Endodermal cell (in vitro differentiated cells): ENCODE results near the gene KCNA10. TPM values are rescaled to one million over a fixed set of nuclear protein-coding genes. Genes with fewer than 3 reads are reported as not detected.
A peak's percentile ranks its signal among the peaks of the same experiment; 100 is the strongest.

Experiments used
- DNase-seq: peaks from one replicate; pipeline ENCODE4 v3.0.0-alpha.2; 2017
- H3K27ac ChIP-seq: 2 replicates; pipeline ENCODE4 v1.5.1; 2013; ENCODE audit warnings: mild to moderate bottlenecking, low read depth, low read length, moderate library complexity
- H3K27me3 ChIP-seq: 2 replicates; pipeline ENCODE4 v1.6.1; 2013; ENCODE audit warnings: mild to moderate bottlenecking, low read length, moderate library complexity; ENCODE audit not compliant: insufficient read depth, control insufficient read depth, poor library complexity, severe bottlenecking
- H3K36me3 ChIP-seq: 2 replicates; pipeline ENCODE4 v1.7.0; 2013; ENCODE audit warnings: mild to moderate bottlenecking, low read length, moderate library complexity; ENCODE audit not compliant: control insufficient read depth, insufficient read depth
- H3K4me1 ChIP-seq: one replicate; pipeline ENCODE4 v1.7.0; 2013; ENCODE audit warnings: low read length; ENCODE audit not compliant: control insufficient read depth, insufficient read depth
- H3K4me3 ChIP-seq: 2 replicates; pipeline ENCODE4 v1.5.1; 2013; ENCODE audit warnings: mild to moderate bottlenecking, low read length, moderate library complexity
- H3K9ac ChIP-seq: 2 replicates; pipeline ENCODE4 v1.6.1; 2013; ENCODE audit warnings: mild to moderate bottlenecking, low read length, moderate library complexity; ENCODE audit not compliant: poor library complexity, severe bottlenecking; ENCODE audit errors: extremely low read depth
- H3K9me3 ChIP-seq: 2 replicates; pipeline ENCODE4 v1.6.1; 2013; ENCODE audit warnings: mild to moderate bottlenecking, low read length, moderate library complexity; ENCODE audit not compliant: control insufficient read depth
- H3K27ac Mint-ChIP-seq: 2 replicates; pipeline ENCODE4 v1.8.0; 2020; ENCODE audit warnings: mixed read lengths
- H3K27me3 Mint-ChIP-seq: 2 replicates; pipeline ENCODE4 v1.8.0; 2021; ENCODE audit warnings: mild to moderate bottlenecking, mixed read lengths; ENCODE audit not compliant: insufficient read depth
- H3K36me3 Mint-ChIP-seq: 2 replicates; pipeline ENCODE4 v1.8.0; 2020; ENCODE audit warnings: low read depth, mixed read lengths
- H3K4me1 Mint-ChIP-seq: 2 replicates; pipeline ENCODE4 v1.8.0; 2020; ENCODE audit warnings: mixed read lengths
- H3K4me3 Mint-ChIP-seq: 2 replicates; pipeline ENCODE4 v1.8.0; 2020; ENCODE audit warnings: mild to moderate bottlenecking, moderate library complexity, mixed read lengths
- H3K9me3 Mint-ChIP-seq: 2 replicates; pipeline ENCODE4 v1.8.0; 2020; ENCODE audit warnings: mild to moderate bottlenecking, mixed read lengths
- CTCF ChIP-seq: fragments of 200-600 bp; sonication (generic); conservative IDR thresholded peaks from 2 replicates; pipeline ENCODE4 v1.5.0; 2021; ENCODE audit warnings: antibody characterized with exemption, mild to moderate bottlenecking
- WGBS, 2 experiments: methylation state at CpG; one replicate each; pipeline versions ENCODE4 v1.1.5 to v1.1.7; 2013; ENCODE audit warnings: missing lambda C conversion rate in 2 of 2, mixed read lengths in 1 of 2; ENCODE audit not compliant: insufficient coverage in 1 of 2, insufficient read length in 1 of 2; 5-methylcytosine and 5-hydroxymethylcytosine counted together
- total RNA-seq, 2 donors: library from RNA; stranded (reverse); fragmentation: NEBNext Ultra II Directional in 1 of 2; extraction: Animal tissue kit (Norgen Biotek cat#: 25700) in 1 of 2; gene quantifications; 2 replicates in 1 of 2; 3 replicates in 1 of 2; pipeline ENCODE4 v1.2.1, GENCODE V29; 2021

Gene KCNA10
- total RNA-seq, 2 donors from 2014 or later = not detected

GRCh38 chr1:110515891-110516290, 3.1 kb downstream of the KCNA10 start:
- no peaks in the 10 kb centered on the region for H3K36me3 ChIP-seq
- TF ChIP-seq CTCF = no peak
- Mint-ChIP-seq H3K27me3 (peaks cover 13% of the 10 kb centered on the region), H3K27ac (no peak overlapping the region), H3K9me3 (no peaks in the 10 kb centered on the region), H3K36me3 (no peaks in the 10 kb centered on the region), H3K4me1 (peaks cover 6% of the 10 kb centered on the region), H3K4me3 (no peak overlapping the region)
- H3K27ac ChIP-seq = no peak overlapping the region
- no peak for DNase-seq
- no peaks in the 10 kb centered on the region for H3K4me1 ChIP-seq
- no peak overlapping the region for H3K9ac ChIP-seq
- H3K27me3 ChIP-seq = no peaks in the 10 kb centered on the region
- WGBS, 2 experiments = 78 to 88% methylated on average over 3 to 5 of the region's 5 CpGs
- no peak overlapping the region for H3K4me3 ChIP-seq
- peaks cover 4% of the 10 kb centered on the region for H3K9me3 ChIP-seq

- Histone ChIP-seq H3K9me3 (peaks cover 4% of the 10 kb centered on the region), H3K4me3 (no peak overlapping the region), H3K27ac (no peak overlapping the region), H3K4me1 (no peaks in the 10 kb centered on the region), H3K36me3 (no peaks in the 10 kb centered on the region), H3K9ac (no peak overlapping the region), H3K27me3 (no peaks in the 10 kb centered on the region)
- no peaks in the 10 kb centered on the region for H3K9me3 Mint-ChIP-seq
- H3K27ac Mint-ChIP-seq = no peak overlapping the region
- no peaks in the 10 kb centered on the region for H3K36me3 Mint-ChIP-seq
- no peak for TF ChIP-seq CTCF
- no peak overlapping the region for H3K4me3 Mint-ChIP-seq
- peaks cover 3% of the 10 kb centered on the region for H3K4me1 Mint-ChIP-seq
- H3K27me3 Mint-ChIP-seq = peaks cover 13% of the 10 kb centered on the region
- DNase-seq = no peak
Observed at GRCh38 chr1:110515041-110515440, 3.9 kb downstream of the KCNA10 start.

GRCh38 chr1:110513511-110513910, 5.5 kb downstream of the KCNA10 start:
- Mint-ChIP-seq H3K4me3 (no peak overlapping the region), H3K36me3 (no peaks in the 10 kb centered on the region), H3K4me1 (peaks cover 5% of the 10 kb centered on the region), H3K27ac (no peak overlapping the region), H3K9me3 (no peaks in the 10 kb centered on the region), H3K27me3 (peaks cover 8% of the 10 kb centered on the region)
- 56 to 87% methylated on average over 3 to 8 of the region's 8 CpGs for WGBS, 2 experiments
- no peak overlapping the region for H3K9ac ChIP-seq
- no peaks in the 10 kb centered on the region for H3K36me3 ChIP-seq
- peak; percentile 90 for DNase-seq
- H3K4me1 ChIP-seq = no peaks in the 10 kb centered on the region
- H3K4me3 ChIP-seq = no peak overlapping the region
- H3K9me3 ChIP-seq = peaks cover 4% of the 10 kb centered on the region
- no peaks in the 10 kb centered on the region for H3K27me3 ChIP-seq
- peak overlapping the region; percentile 47 for H3K27ac ChIP-seq
- TF ChIP-seq CTCF = no peak
